Mesendoderm (in vitro differentiated cells): ENCODE data around the gene HDHD5. TPM values are rescaled to one million over a fixed set of nuclear protein-coding genes. Genes with fewer than 3 reads are reported as not detected.

Source experiments
- DNase-seq: peaks from one replicate; pipeline ENCODE4 v3.0.0; 2013
- H2AK5ac ChIP-seq: 2 replicates; pipeline ENCODE4 v1.6.1; 2013; ENCODE audit warnings: low read length, inconsistent platforms
- H2BK120ac ChIP-seq: 2 replicates; pipeline ENCODE4 v1.6.1; 2013; ENCODE audit warnings: low read depth, mild to moderate bottlenecking, low read length, moderate library complexity, mixed read lengths
- H2BK15ac ChIP-seq: replicated peaks from 2 replicates; pipeline ENCODE4 v1.6.1; 2013; ENCODE audit warnings: low read depth, mild to moderate bottlenecking, moderate library complexity
- H2BK5ac ChIP-seq: 2 replicates; pipeline ENCODE4 v1.6.1; 2013; ENCODE audit warnings: low read length, inconsistent platforms
- H3K18ac ChIP-seq: 2 replicates; pipeline ENCODE4 v1.6.1; 2013; ENCODE audit warnings: mild to moderate bottlenecking, low read length, mixed read lengths
- H3K23ac ChIP-seq: one replicate; pipeline ENCODE4 v1.6.1; 2013; ENCODE audit warnings: low read length
- H3K27ac ChIP-seq: 2 replicates; pipeline ENCODE4 v1.5.1; 2013; ENCODE audit warnings: low read depth, mild to moderate bottlenecking, inconsistent platforms, low read length, moderate library complexity
- H3K27me3 ChIP-seq: 2 replicates; pipeline ENCODE4 v1.6.1; 2013; ENCODE audit warnings: low read length, control low read depth, mild to moderate bottlenecking, inconsistent platforms; ENCODE audit not compliant: insufficient read depth, poor library complexity
- H3K36me3 ChIP-seq: 2 replicates; pipeline ENCODE4 v1.6.1; 2013; ENCODE audit warnings: low read length, inconsistent platforms; ENCODE audit not compliant: control insufficient read depth, insufficient read depth
- H3K4ac ChIP-seq: one replicate; pipeline ENCODE4 v1.6.1; 2013; ENCODE audit warnings: low read depth, mild to moderate bottlenecking, low read length, moderate library complexity
- H3K4me1 ChIP-seq: 2 replicates; pipeline ENCODE4 v1.6.1; 2013; ENCODE audit warnings: low read depth, low read length, inconsistent platforms; ENCODE audit not compliant: control insufficient read depth
- H3K4me2 ChIP-seq: 2 replicates; pipeline ENCODE4 v1.6.1; 2013; ENCODE audit warnings: low read length
- H3K4me3 ChIP-seq: 2 replicates; pipeline ENCODE4 v1.5.1; 2013; ENCODE audit warnings: mild to moderate bottlenecking, low read length
- H3K56ac ChIP-seq: one replicate; pipeline ENCODE4 v1.6.1; 2013; ENCODE audit warnings: low read length
- H3K79me1 ChIP-seq: 2 replicates; pipeline ENCODE4 v1.6.1; 2013; ENCODE audit warnings: low read length, inconsistent platforms
- H3K79me2 ChIP-seq: 2 replicates; pipeline ENCODE4 v1.6.1; 2013; ENCODE audit warnings: mild to moderate bottlenecking, low read length; ENCODE audit not compliant: control insufficient read depth, insufficient read depth
- H3K9ac ChIP-seq: 2 replicates; pipeline ENCODE4 v1.6.1; 2013; ENCODE audit warnings: low read length, inconsistent platforms
- H4K5ac ChIP-seq: one replicate; pipeline ENCODE4 v1.6.1; 2013; ENCODE audit warnings: low read length
- H4K8ac ChIP-seq: one replicate; pipeline ENCODE4 v1.6.1; 2013; ENCODE audit warnings: low read depth, mild to moderate bottlenecking, control low read depth, low read length, moderate library complexity
- WGBS: extraction: QIAGEN DNeasy Blood & Tissue Kit; methylation state at CpG from one replicate; pipeline ENCODE4 v1.1.7; 2013; ENCODE audit warnings: low lambda C conversion rate, missing lambda C conversion rate; ENCODE audit not compliant: insufficient coverage; ENCODE audit errors: extremely low coverage; 5-methylcytosine and 5-hydroxymethylcytosine counted together
- polyA plus RNA-seq, 2 experiments: library from polyadenylated mRNA; stranded (reverse); fragments of 200-250 nt; gene quantifications; one replicate each; pipeline ENCODE4 v1.2.3, GENCODE V29; 2013

HDHD5 gene
- 30.6 TPM for polyA plus RNA-seq (2013, experiment 1 of 2)
- 29.4 TPM for polyA plus RNA-seq (2013, experiment 2 of 2)

DNA sequence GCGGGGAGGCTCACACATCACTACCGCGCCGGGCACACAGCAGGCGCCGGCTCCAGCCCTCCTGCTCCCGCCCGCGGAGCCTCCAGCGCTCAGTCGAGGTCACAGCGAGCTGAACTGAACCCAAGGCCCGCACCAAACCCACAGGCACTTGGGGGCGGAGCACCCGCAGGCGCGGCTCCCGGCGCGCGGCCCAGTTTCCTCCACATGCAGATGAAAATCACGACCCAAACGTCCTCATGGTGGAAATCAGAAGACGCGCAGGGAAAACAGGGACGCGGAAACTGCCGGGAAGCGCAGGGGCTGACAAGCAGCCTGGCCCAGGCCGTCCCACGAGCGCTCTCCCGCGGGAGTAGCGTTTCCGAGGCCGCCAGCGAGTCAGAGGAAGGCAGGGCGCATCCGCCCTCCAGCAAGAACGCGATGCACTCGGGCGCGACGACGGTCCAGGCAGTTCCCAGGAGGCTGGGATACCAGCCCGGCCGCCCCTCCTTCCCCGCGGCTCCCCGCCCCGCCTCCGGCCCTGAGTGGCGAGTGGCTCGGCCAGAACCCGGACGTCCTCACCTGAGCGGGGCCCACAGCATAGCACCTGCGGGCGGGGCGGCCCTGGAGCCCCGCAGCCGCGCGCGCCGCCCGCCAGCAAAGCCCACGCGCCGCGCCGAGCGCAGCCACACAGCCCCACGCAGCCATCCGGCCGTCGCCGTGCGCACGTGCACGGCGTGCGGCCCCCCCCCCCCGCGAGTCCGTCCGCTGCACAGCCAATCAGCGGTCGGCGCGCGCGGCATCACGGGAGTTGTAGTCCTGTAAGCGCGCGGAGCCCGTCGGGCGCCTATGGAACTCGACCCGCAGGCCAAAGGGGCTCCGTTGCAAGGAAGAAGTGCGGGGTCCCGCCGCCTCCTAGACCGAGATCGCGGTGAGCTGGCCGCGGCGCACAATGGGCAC, at the start of gene HDHD5:
Gene HDHD5, minus strand, starts transcription at position 710 of the 936 bp plus-strand sequence. Its CDS starts 26 bp downstream, at position 684.
- Histone ChIP-seq H3K4ac (peak within 1 kb of the TSS; percentile 44), H4K8ac (no peak within 1 kb of the TSS), H3K79me2 (peaks cover 11% of the 10 kb centered on the region), H3K4me3 (peak within 1 kb of the TSS; percentile 59), H2AK5ac (peak within 1 kb of the TSS; percentile 50), H3K23ac (peak within 1 kb of the TSS; percentile 81), H3K4me2 (peak within 1 kb of the TSS; percentile 83), H3K18ac (peak within 1 kb of the TSS; percentile 46), H3K79me1 (peaks cover 6% of the 10 kb centered on the region), H3K4me1 (peaks cover 4% of the 10 kb centered on the region), H3K9ac (peak within 1 kb of the TSS; percentile 86), H3K36me3 (no peaks in the 10 kb centered on the region), H3K27me3 (no peaks in the 10 kb centered on the region), H4K5ac (peak within 1 kb of the TSS; percentile 95), H3K56ac (peak within 1 kb of the TSS; percentile 96), H3K27ac (peak within 1 kb of the TSS; percentile 73), H2BK15ac (no peak within 1 kb of the TSS), H2BK5ac (no peak within 1 kb of the TSS), H2BK120ac (no peak within 1 kb of the TSS)
- WGBS, result no CpG with 5 or more reads among the region's 114 CpGs
- DNase-seq, result peak; percentile 95

DNA sequence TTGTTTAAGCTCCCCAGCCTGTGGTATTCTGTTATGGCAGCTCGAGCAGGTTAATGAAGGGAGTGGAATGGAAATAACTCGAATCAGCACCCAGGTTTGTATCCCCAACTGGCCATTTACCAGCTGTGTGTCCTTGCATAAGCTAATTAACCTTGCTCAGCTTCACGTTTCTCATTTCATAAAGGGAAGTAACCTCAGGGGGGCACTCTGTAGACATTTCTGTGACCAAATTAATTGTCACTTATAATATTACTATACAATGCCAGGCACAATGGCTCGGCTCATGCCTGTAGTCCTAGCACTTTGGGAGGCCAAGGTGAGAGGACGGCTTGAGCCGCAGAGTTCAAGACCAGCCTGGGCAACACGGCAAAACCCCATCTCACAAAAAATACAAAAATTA, 46.4 kb upstream of the HDHD5 start:
- no peak overlapping the region for H4K5ac ChIP-seq
- WGBS, result no CpG with 5 or more reads among the region's 7 CpGs
- H2BK120ac ChIP-seq, result no peak overlapping the region
- H3K4ac ChIP-seq, result no peak overlapping the region
- no peaks in the 10 kb centered on the region for H3K4me1 ChIP-seq
- H3K27ac ChIP-seq, result no peak overlapping the region
- H3K79me1 ChIP-seq, result no peaks in the 10 kb centered on the region
- no peak overlapping the region for H2BK15ac ChIP-seq
- no peaks in the 10 kb centered on the region for H3K27me3 ChIP-seq
- H3K18ac ChIP-seq, result no peak overlapping the region
- no peak overlapping the region for H3K9ac ChIP-seq
- DNase-seq, result no peak
- no peak overlapping the region for H3K23ac ChIP-seq
- no peak overlapping the region for H3K4me2 ChIP-seq
- H3K79me2 ChIP-seq, result no peaks in the 10 kb centered on the region
- no peak overlapping the region for H2BK5ac ChIP-seq
- no peak overlapping the region for H2AK5ac ChIP-seq
- no peak overlapping the region for H3K4me3 ChIP-seq
- H3K56ac ChIP-seq, result no peak overlapping the region
- H4K8ac ChIP-seq, result no peak overlapping the region
- H3K36me3 ChIP-seq, result no peaks in the 10 kb centered on the region

DNA sequence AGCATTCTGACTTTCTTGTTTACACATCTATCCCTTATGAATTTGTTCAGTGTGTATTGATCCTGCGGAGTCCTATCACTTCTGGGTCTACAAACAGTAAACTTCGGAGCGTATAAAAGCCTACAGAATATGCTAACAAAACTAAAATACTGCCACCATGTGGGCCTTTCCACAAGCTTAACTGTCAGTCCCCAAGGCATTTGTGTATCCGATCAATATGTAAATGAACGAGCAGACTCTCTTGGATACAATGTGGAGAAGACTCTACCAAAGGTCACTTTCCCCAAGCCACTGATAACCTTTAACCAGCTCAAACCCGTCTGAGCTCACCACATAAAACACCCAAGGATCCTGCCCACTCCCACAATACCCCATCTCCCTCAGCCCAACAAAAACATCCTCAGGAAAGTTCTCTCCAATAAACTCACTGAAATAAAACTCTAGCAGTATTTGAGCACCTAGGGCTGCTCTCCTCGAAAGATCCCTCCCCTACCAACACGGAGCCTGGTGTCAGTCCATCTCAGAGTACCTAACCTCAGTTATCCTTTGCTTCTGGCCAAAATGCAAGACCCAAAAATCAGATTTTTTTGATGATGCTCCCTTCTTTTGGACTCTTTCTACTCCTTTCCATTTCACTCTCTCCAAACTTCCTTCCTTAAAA, 42.3 kb upstream of the HDHD5 start:
- H3K79me2 ChIP-seq, result no peaks in the 10 kb centered on the region
- H3K27me3 ChIP-seq, result no peaks in the 10 kb centered on the region
- H3K79me1 ChIP-seq, result no peaks in the 10 kb centered on the region
- no peak overlapping the region for H3K18ac ChIP-seq
- no peaks in the 10 kb centered on the region for H3K36me3 ChIP-seq
- H2BK15ac ChIP-seq, result no peak overlapping the region
- H2BK120ac ChIP-seq, result no peak overlapping the region
- no peak overlapping the region for H3K4ac ChIP-seq
- H3K27ac ChIP-seq, result no peak overlapping the region
- no CpG with 5 or more reads among the region's 8 CpGs for WGBS
- no peak overlapping the region for H4K5ac ChIP-seq
- no peak overlapping the region for H4K8ac ChIP-seq
- H3K4me1 ChIP-seq, result peaks cover 6% of the 10 kb centered on the region
- no peak overlapping the region for H3K4me3 ChIP-seq
- no peak overlapping the region for H3K9ac ChIP-seq
- DNase-seq, result peak; percentile 80
- H3K56ac ChIP-seq, result no peak overlapping the region
- H3K4me2 ChIP-seq, result no peak overlapping the region
- H3K23ac ChIP-seq, result no peak overlapping the region
- H2AK5ac ChIP-seq, result no peak overlapping the region
- H2BK5ac ChIP-seq, result no peak overlapping the region

DNA sequence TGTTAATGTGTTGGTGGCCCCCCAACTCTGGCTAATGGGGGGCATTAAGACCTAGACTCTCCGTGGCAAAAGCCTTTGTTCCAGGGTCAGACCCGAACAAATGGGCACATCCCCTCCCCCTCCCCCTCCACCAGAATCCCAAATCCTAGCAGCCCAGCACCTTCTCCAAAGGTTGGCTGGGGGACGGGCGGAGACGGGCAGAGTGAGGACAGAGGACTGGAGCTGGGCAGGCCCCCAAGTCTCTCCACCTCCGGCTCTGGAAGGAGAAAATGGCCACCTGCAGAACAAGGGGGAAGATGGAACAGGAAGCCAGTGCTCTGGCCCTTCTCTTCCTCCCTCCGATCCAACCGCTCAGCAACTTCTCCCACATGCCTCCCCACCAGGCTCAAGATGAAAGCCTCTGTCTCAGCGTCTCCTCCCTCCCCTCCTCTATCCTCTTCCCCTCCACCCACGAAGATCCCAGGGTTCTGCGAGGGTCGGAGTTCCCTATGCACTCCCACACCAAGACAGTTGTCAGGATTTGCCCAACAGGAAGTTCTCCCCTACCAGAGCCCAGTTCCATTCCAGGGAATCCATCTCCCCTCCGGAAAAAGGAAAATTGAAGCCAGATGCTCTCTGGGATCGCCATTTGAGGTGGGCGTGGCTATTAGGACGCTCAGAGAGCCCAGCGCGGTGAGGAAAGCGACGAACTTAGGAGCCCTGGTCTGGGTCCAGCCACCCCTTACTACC, 40.1 kb upstream of the HDHD5 start:
- Histone ChIP-seq H3K4me3 (peak overlapping the region; percentile 26), H2BK15ac (peak overlapping the region; percentile 1), H3K9ac (peak overlapping the region; percentile 77), H3K18ac (peak overlapping the region; percentile 85), H3K36me3 (no peaks in the 10 kb centered on the region), H2BK5ac (peak overlapping the region; percentile 85), H3K27ac (peak overlapping the region; percentile 90), H3K79me2 (no peaks in the 10 kb centered on the region), H3K4me2 (peak overlapping the region; percentile 97), H4K8ac (peak overlapping the region; percentile 41), H3K56ac (peak overlapping the region; percentile 94), H3K79me1 (no peaks in the 10 kb centered on the region), H2AK5ac (no peak overlapping the region), H3K4me1 (peaks cover 6% of the 10 kb centered on the region), H2BK120ac (peak overlapping the region; percentile 49), H3K27me3 (no peaks in the 10 kb centered on the region), H4K5ac (no peak overlapping the region), H3K4ac (peak overlapping the region; percentile 93), H3K23ac (no peak overlapping the region)
- peak; percentile 96 for DNase-seq
- WGBS, result no CpG with 5 or more reads among the region's 20 CpGs

DNA sequence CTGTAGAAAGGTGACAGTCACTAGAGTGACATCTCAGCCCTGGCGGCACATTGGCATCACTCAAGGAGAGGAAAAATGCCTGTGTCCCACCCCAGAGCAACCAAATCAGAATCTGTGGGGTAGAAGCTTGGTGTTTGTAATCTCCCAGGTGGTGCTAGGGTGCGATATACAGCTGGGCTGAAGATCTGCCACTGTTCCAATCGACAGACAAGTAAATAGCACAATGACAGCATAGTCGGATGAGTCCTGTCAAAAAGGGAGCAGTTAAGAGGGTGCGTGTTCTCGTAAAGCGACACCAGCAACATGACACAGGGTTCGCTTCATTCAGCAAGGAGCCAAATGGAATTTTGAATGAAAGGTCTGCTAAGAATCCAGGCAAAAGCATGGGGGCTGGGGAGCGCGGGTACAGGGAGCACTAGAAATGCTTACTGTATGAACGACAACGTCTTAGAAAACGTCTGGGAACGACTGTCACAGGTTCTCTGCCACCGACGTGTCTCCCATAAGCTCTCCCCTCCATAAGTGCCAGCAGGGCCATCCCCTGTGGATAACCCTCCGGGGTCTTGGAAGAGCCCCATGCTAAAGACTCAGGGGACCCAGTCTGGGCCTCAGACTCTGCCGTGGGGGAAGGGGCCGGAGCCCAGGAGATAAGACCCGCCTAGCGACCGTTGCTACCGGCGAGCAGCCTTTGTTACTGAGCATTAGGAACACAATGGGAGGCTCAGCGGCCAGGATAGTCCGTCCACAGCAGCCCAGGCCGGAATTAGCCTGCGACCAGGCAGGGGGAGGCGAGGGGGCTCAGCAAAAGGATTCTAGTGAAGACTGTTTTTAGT, 39.3 kb upstream of the HDHD5 start:
- no CpG with 5 or more reads among the region's 29 CpGs for WGBS
- Histone ChIP-seq H2BK120ac (no peak overlapping the region), H3K79me1 (no peaks in the 10 kb centered on the region), H4K8ac (peak overlapping the region; percentile 41), H3K27ac (peak overlapping the region; percentile 90), H3K18ac (peak overlapping the region; percentile 85), H2BK5ac (peak overlapping the region; percentile 85), H3K27me3 (no peaks in the 10 kb centered on the region), H3K4me3 (peak overlapping the region; percentile 30), H3K36me3 (no peaks in the 10 kb centered on the region), H2BK15ac (no peak overlapping the region), H3K4me1 (peaks cover 6% of the 10 kb centered on the region), H2AK5ac (no peak overlapping the region), H3K4me2 (peak overlapping the region; percentile 97), H4K5ac (no peak overlapping the region), H3K79me2 (no peaks in the 10 kb centered on the region), H3K9ac (peak overlapping the region; percentile 77), H3K23ac (no peak overlapping the region), H3K4ac (peak overlapping the region; percentile 93), H3K56ac (peak overlapping the region; percentile 94)
- DNase-seq, result peak; percentile 96
